Measurements from ENCODE around the gene THRB.

The THRB gene

DNA sequence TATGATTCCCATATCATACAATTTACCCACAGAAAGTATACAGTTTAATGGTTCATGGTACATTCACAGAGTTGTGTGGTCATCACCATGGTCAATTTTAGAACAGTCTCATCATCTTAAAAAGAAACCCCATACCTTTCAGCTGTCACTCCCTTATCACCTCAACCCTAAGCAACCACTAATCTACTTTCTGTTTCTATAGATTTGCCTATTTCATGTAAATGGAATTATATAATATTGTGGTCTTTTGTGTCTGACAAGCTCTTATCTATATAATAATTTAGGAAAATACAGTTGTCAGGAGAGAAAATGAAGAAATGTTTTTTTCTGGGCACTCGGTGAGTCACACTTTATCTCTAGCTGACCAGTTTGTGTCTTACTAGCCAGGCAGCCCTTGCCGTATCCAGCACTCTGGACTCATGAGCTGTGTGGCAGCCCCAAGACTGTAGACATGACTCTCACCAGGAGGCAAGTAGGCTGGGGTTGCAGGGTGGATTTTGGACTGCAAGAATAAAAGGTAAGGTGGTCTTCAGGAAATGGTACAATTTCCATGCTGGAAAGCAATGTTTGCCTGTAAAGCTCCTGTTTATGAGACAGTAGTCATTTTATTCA is 234.6 kb downstream of the THRB start:
- no peak for DNase-seq

DNA sequence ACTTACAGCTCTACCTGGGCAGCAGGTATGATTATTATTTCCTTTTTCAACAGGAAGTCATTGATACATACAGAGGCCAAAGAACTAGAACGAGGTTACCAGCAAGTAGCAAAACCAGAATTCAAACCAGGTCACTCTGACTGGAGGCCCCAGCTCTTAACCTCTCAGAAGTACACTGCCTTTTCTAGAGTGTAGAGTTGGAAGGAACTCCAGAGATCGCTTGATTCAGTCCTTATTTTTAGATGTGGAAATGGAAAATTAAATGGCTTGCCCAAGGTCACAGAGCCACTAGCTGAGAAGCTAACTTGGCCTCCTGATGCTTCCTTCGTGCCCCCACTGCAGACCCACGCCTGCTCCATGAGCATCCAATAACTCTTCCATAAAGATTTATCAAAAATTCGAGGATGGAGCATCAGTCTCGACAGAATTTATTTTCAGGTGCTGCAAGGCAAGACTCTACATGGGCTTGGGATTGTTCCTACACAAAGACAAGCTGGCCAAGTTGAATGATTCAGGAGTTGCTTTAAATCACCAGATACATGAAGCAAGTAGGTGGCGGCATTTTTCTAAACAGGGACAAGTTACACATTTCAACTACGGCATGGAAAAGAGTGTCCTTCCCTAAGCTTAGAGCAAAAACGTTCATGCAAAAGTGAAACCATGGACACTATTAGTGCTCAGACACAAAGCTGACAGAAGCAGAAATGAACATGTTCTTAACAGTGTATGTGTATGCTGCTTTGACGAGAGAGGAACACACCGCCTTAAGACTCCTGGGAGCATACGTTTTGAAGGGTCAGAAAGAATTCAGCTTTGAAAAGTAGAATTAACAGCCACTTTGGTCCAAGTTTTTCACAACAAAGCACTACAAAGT is 235.7 kb downstream of the THRB start:
- no peak for DNase-seq

DNA sequence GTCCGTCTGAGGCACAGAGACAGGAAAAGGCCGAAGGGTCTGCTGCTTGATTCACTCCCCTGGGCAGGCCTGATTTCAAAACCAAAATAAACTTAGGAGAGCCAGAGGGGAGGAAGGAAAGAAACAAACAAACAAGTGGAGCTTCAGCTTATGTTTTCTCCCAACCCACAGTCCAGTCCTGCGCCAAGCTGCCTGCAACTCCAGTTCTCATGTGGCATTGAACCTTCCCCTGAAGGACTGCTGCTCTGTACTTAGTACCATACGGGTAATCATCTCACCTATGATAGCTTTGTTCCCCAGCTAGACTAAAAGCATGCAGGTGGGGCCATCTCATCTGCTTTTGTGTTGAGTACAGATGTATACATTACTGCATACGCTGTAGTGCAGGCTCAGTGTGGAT is 236.4 kb downstream of the THRB start:
- no peak for DNase-seq

DNA sequence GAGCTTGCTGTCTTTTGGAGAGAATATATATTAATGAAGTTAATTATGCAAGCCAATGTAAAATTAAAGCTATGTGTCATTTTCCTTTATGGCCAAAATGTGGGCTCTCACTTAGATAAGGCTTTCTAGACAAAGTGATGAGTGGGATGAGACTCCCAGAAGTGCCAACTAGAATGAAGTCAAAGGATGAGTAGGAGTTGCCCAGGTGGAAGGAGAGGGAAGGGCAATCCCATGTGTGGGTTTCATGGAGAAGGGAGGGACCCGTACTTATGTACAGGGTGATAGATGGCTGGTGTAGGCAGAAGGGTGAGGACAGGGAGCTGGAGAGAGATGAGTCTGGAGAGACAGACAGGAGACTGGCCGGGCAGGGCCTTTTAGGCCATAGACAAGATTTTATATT is 239.2 kb downstream of the THRB start:
- no peak for DNase-seq

DNA sequence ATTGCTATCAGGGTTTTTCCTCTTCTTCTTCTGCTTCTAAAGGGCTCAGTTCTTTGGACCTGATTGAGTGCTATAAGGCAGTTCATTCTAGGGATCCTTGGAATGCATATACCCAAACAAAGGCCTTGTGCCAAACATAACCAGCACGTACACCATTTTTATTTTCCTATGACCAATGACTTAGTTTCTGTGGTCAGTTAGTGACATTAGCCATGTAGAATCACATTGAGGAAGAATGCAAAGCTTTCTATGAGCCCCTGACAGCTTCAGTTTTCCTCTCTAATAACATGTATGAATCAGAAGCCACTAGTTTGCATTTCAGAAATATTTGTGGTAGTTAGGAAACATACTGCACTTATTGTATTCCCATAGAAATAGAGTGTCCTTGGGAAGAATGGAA is 240.0 kb downstream of the THRB start:
- DNase-seq = no peak

DNA sequence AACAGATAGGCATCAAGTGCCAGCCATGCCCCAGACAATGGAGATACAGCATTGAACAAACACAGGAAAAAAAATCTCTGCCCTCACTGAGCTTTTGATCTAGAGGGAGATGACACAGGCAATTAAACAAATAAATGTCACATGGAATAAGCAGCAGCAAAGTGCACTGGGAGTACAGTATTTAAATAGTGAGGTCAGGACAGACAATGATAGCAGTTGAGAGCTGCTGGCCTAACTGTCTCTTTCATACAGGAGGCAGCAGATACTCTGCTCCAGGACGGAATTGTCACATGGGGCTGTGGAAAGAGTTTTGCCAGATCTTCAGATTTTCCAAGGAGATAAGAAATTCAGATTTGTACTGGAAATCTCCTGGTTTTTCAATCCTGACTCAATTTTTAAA is 241.3 kb downstream of the THRB start:
- no peak for DNase-seq

DNA sequence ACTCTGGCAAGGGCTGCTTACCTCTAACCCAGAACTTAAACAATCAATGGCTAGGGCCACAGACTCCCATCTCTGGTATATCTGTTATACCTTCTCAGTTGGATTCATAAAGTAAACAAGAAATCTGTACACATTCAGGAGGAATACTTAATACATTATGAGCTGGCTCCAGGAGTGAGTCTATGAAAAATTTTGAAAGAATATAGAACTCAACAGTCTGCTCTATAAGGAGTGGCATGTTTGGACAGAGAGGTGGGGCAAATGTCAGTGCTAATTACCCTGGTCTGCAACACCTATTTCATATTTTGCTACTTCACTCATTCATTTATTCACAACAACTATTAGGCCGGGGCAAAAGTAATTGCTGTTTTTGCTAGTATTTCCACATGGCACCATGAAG is 245.1 kb downstream of the THRB start:
- no peak for DNase-seq

DNA sequence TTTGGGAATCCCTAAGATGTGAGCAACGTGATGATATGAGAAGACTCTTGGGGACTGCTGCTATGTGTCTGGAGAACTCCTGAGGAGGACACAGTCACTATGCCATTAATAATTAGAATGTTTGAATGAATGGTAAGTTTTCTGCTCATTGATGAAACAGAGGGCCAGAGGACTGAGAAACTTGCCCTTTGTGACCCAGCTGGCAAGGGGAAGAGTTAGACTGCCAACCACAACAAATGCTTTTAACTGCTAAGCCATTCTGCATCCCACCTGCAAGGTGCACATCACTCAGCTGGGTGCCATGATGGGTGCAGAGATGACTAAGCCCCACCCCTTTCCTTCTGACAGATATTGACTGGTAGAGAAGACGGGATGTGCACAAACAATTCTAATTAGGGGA is 249.6 kb downstream of the THRB start:
- no peak for DNase-seq

DNA sequence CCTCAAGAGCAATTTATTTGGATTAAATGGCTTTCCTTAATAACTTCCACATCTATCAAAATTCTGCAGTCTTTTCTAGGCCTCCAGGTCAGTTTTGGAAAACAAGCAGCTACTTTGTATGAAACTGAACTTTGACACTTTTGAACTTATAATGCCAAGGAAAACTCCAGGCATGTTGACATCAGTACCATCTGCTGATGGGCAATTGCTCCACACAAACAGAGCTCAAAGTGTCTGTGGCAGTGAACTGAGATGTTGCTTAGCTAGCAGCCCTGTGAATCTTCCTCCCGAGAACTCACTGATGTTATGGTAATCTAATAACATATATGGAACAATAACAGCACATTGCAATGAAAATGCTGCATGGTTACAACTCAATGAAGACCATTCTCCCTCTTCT is 250.2 kb downstream of the THRB start:
- no peak for DNase-seq

DNA sequence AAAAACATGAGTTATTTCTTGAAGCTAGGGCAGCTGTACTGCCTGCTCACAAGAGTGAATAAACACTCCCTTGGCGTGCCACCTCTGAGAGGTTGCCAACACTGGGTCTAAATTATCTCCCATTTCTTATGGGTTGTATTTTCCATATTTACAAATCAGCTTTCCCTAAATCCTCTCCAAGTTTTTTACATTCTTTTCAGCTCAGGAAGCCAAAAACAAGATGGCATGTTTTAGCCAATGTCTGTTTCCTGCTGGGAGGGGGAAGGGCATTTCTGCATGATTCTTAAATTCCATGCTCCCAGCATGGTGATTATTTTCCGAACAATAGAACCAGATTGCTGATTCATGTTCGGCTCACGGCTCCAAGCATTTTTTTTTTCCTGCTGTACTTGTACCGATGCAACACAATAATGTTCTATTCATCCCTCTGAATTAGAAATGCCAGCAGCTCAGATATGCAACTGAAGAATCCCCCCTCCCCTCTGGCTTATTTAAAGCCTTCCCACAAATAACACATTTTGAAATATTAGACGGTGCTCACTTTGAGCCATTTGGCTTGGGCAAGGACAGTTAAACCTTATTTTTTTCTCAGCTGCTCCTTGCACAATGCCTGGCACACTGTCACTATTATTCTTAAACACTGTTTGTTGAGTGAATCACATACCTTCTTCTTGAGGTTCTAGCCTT is 252.5 kb downstream of the THRB start:
- no peak for DNase-seq

DNA sequence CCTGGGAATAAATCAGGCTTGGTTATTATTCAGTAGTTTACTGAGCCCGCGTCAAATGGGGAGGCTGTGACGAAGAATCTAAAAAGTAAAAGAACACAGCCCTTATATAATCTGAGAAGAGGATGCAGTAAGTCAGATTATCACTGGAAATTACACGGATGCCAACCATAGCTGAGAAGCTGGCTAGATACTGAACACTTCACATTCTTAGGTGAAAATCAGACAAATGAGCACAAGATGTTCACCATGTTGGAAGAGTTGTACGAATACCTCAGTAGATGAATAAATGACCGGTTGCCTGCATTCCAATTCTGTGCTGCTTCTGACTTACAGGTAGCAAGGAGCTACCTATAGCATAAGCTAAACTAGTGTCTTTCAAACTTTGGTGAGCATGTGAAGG is 254.3 kb downstream of the THRB start:
- DNase-seq = no peak

DNA sequence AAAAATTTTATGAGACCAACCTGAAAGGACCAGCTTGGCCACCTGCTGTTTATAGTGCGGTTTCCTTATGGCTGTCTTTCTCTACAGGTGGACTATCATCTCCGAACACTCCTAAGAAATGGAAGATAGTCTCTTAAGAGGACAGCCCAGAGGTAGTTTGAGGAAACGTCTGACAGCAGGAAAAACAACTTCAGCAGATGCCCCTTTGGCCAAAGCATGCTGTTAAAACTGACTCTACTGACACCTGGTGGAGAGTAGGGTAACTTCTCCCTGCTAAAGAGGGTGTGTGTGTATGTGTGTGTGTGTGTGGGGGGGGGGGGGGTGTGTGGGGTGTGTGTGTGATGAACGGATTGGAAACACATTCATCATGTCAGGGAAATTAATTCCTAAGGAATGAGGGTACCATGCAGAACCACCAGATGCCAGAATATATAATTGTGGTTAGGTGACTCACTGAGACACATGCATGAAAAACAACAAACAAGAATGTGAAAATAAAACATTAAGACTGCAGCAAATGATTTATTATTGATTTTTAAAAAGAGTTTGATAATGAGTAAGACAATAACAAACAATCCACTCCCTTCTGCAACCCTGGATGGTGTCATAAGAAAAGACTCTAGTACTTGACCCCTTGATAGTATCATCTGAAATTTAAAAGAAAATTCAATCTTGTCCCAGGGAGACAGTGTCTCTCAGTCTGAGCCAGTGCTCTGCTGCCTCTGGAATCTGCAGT is 256.5 kb downstream of the THRB start:
- DNase-seq = peak in 1 of 5 experiments; percentile 59

DNA sequence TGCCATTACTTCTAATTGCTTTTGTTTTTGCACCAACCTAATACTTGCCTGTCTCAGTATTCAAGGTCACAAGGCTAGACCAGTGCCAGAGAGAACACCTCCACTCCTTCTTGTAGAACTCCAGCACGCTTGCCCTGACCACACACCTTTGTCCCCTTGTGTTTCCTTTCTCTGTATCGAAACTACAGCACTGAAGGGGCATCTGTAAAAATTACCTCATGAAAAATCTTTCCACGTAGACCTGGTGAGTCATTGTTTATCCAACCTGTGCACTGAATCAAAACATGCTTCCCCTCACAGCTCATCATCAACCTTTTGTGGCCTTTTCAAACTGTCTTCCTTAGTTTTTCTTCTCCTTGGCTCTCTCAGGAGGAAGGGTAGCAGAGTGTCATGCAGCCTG is 259.5 kb downstream of the THRB start:
- DNase-seq = no peak

DNA sequence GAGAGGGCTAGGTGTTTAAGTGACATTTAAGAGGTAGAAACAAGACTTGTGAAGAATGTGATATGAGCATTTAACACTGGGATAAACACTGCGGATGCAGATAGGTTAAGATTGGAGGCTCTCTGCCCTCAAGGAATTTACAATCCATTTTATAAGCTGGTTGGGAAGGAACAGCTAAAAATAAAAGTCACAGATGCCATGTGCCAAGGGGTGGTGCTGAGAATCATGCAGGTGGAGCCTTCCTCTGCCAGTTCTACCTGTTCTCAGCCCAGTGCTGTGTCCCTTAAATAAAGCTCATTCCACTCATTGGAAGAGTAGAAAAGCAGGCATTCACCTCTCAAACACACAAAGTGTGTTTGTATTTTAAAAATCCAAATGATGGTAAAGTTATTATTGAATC is 261.9 kb downstream of the THRB start:
- no peak for DNase-seq

DNA sequence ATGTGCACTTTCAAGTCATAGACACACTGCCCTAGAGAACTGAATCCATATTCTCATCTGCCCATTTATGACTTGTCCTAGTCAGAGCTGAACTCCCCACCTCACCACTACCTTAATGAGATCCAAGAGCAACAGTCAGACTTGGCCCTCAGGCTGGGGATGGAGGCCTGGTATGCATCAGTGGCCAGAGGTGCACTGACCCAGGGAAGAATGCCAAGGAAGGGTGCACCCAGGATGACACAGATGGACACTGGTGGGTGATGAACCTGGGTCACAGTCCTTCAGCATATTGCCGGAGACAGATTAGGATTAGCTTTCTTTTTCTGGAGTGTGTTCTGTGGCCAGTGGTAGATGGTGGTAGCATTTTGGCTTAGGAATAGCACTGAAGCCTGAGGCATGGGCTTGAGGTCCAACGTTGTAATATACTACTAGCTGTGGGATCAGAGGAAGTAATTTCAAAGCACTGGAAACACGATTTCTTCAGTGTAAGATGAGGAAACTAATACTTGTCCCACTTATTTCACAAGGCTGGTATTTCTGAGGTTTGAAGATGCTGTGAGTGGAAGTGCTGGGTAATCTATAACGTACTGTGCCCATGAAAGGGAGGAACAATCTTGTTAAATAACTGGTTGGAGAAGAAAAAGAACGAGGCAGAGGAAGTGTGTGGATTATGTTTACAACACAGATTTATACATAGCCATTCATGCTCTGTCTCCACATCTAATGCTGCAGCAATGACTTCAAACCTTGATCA is 265.0 kb downstream of the THRB start:
- DNase-seq = no peak

DNA sequence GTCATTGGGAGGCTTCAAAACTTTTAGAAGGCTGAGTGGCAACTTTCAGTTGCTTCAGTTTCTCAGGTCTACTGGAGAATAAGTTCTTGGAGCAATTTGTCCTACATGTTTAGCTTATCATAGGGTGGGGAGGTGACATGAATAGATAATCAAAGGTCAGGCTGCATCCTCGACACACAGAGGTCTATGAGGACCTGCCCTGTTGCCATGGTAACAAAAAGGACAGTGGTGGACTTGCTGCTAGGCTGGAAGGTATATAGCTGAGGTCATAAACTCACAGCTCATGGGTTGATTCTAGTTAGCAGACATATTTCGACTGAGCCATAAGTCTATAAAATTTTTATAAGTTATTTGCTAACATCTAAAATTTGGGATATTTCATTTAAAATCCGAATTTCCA is 267.0 kb downstream of the THRB start:
- no peak for DNase-seq

DNA sequence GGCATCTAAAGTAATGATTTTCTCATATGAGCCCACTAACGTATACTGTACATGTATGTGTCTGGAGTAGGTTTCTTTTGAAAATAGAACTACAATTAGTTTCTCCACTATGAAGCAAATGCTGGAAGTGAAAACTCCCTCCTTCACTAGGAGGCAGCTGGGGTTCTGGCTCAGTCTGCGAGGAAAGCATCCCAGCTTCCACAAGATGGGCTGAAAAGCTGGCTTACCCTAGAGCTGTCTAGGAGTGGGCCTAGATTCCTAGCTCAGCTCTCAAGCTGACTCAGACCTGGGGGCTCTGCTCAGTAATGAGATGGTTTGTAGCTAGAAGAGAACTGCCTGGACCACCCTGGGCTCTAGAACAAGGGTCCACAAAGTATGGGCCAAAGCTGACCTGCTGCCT is 268.3 kb downstream of the THRB start:
- DNase-seq = no peak

DNA sequence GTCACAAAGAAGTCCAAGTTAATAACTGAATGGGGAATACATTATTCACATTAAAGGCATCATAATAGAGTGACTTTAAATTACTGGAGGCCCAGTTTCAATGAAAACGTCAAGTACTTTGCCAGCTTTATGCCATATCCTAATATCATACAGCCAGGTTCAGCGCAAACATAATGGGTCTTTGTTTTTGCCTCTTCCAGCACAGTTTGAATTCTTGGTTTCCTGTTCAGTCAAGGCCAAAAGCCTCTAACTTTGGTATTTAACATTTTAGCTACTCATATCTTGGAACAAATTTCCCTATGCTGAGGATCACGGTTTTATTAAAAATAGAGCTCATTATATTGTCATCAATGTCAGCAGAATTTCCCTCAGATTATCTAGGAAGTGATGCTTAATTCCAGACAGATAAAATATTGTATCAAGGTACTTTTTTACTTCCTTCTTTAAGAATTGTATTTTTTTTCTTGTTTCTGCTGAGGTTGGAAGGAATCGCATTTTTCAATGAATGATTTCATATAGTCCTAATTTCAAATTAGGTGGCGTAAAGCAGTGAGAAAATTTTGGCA is 269.2 kb downstream of the THRB start:
- DNase-seq = no peak

DNA sequence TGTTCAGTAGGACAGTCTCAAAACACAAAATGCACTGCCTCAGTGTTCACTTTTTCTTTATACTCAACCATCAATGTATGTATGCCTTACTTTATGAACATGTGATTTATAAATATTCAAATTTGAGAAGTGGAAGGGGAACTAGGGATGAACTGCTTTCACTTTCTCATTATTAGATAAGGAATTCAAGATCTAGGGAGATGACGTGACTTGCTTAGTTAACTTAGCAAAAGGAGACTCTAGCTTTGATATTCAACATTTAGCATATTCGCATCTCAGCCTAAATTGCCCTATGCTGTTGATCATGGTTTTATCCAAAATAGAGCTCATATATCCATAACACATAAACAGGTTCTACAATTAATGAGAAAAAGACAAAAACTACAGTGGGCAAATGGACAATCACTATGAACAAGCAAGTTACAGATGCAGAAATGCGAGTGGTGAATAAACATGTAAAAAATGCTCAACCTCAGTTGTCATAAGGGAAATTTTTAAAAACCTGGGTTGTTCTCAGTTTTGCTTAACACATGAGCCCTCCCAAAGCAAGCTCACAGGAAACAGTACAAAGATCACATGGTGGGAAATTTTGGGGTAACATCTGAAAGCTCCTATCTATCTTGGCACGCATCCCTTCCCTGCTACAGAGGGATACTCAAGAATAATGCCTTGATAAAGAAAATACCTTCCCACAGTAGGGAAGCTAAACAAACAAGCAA is 269.8 kb downstream of the THRB start:
- DNase-seq = no peak

DNA sequence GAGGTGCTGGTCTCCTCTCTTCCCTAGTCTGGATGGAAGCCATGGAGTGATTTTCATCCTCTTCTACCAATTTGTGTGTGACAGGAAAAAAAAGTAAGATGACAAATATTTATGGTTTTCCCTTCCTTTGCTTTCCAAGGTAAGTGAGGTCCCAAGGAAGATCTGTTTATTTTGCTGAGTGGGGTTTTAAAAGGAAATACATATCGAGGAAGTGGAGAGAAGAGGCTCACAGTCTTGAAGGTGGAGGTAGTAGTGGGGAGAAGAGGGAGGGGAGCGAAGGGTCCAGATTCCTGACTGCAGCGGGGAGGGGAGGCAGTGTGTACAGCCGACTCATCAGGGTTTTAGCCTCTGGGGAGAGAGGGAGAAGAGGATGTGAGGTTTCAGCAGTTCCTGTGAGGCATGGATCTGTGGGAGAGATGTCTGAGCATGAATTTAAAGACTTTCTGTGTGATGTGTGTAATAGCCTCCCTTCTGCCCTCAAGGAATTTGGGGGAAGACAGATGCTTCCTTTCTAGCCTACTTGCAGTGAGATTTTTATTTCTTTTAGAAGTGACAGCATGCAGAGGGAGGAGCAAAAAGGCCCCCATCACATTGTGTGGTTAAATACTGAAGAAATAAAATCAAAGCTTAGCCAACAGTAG is 272.4 kb downstream of the THRB start:
- no peak for DNase-seq

Data from T-helper 2 cell (primary cell).